Measurements from ENCODE around the gene SNAI1.
"Not testable (repeated sequence)": the region's sequence is repeated elsewhere in the genome, so short reads cannot be mapped to it uniquely, and the experiment has no call there.

The SNAI1 gene

DNA sequence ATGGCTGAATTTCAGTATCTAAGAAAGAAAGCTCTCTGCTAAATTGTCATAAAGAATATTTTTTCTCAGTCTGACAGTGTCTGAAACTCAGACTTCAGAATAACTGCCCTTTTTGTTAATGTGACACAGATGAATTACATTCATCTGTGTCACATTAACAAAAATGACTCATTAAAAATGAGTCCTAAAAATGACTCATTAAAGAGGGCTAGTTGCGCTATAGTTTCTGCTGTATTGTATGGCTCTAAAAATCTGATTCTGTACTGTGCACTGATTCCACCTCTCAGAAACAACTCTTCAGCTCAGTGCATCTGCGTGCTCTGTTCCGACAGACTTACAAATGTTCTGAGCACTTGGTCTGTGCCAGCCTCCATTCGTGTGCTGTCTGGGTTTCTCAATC is 31.6 kb upstream of the SNAI1 start:
- DNase-seq (ENCODE audit: low read depth): no peak
- no peak overlapping the region for H3K4me3 ChIP-seq (ENCODE audit: low read length)
- TF ChIP-seq, protein P1, sequence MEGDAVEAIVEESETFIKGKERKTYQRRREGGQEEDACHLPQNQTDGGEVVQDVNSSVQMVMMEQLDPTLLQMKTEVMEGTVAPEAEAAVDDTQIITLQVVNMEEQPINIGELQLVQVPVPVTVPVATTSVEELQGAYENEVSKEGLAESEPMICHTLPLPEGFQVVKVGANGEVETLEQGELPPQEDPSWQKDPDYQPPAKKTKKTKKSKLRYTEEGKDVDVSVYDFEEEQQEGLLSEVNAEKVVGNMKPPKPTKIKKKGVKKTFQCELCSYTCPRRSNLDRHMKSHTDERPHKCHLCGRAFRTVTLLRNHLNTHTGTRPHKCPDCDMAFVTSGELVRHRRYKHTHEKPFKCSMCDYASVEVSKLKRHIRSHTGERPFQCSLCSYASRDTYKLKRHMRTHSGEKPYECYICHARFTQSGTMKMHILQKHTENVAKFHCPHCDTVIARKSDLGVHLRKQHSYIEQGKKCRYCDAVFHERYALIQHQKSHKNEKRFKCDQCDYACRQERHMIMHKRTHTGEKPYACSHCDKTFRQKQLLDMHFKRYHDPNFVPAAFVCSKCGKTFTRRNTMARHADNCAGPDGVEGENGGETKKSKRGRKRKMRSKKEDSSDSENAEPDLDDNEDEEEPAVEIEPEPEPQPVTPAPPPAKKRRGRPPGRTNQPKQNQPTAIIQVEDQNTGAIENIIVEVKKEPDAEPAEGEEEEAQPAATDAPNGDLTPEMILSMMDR (conservative IDR thresholded peaks at IDR 0.05; ENCODE audit: low read depth, low read length): no peak

DNA sequence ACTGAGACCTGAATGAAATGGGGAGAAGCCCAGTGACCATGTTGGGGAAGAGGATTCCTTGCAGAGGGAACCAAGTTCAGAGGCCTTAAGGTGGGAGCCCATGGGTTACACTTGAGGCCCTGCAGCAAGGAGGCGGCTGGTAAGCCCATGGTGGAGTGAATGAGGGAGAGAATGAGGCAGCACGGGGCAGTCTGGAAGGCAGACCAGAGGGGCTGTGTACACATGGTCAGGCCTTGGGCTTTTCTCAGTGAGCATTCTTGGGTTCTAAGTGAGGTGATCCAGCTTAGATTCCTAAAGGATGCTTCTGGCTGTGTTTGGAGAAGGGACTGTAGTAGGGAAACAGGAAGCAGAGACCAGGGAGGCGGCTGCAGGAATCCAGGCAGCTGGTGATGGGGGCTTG is 27.6 kb upstream of the SNAI1 start:
- H3K4me3 ChIP-seq (ENCODE audit: low read length): no peak overlapping the region
- TF ChIP-seq, protein P1 (conservative IDR thresholded peaks at IDR 0.05; ENCODE audit: low read depth, low read length): no peak
- DNase-seq (ENCODE audit: low read depth): no peak

DNA sequence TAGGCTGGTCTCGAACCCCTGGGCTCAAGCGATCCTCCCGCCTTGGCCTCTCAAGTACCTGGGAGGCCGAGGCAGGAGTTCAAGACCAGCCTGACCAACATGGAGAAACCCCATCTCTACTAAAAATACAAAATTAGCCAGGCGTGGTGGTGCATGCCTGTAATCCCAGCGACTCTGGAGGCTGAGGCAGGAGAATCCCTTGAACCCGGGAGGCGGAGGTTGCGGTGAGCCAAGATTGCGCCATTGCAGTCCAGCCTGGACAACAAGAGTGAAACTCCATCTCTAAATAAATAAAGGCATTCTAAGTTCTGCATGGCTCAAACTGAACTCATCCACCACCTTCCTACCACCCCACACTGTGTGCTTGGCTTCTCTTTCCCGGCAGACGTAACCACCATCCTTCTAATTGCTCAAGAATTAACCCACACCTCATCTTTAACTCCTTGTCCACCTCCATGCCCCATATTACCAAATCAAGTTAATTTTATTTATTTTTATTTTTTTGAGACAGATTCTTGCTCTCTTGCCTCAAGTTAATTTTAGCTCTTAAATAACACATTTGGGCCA is 26.9 kb upstream of the SNAI1 start:
- not testable (repeated sequence) for DNase-seq (ENCODE audit: low read depth); H3K4me3 ChIP-seq (ENCODE audit: low read length)

- TF ChIP-seq, protein P1 (conservative IDR thresholded peaks at IDR 0.05; ENCODE audit: low read depth, low read length): no peak
- no peak overlapping the region for H3K4me3 ChIP-seq (ENCODE audit: low read length)
- DNase-seq (ENCODE audit: low read depth): no peak
Measured at GRCh38 chr20:49956689-49957088, 26.1 kb upstream of the SNAI1 start.

DNA sequence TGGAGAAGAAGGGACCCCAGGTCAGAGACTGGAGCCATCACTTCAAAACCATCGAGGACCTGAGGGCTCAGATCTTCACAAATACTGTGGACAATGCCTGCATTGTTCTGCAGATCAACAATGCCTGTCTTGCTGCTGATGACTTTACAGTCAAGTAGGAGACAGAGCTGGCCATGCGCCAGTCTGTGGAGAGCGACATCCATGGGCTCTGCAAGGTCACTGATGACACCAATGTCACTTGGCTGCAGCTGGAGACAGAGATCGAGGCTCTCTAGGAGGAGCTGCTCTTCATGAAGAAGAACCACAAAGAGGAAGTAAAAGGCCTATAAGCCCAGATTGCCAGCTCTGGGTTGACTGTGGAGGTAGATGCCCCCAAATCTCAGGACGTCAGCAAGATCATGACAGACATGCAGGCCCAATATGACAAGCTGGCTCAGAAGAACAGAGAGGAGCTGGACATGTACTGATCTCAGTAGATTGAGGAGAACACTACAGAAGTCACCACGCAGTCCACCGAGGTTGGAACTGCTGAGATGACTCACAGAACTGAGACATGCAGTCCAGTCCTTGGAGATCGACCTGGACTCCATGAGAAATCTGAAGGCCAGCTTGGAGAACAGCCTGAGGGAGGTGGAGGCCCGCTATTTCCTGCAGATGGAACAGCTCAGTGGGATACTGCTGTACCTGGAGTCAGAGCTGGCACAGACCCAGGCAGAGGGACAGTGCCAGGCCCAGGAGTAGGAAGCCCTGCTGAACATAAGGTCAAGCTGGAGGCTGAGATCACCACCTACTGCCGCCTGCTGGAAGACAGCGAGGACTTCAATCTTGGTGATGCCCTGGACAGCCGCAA is 25.5 kb upstream of the SNAI1 start:
- DNase-seq (ENCODE audit: low read depth); H3K4me3 ChIP-seq (ENCODE audit: low read length): not testable (repeated sequence)

GRCh38 chr20:49961413-49961812 is 21.4 kb upstream of the SNAI1 start:
- DNase-seq (ENCODE audit: low read depth): no peak
- H3K4me3 ChIP-seq (ENCODE audit: low read length): no peak overlapping the region
- TF ChIP-seq, protein P1 (conservative IDR thresholded peaks at IDR 0.05; ENCODE audit: low read depth, low read length): no peak

DNA sequence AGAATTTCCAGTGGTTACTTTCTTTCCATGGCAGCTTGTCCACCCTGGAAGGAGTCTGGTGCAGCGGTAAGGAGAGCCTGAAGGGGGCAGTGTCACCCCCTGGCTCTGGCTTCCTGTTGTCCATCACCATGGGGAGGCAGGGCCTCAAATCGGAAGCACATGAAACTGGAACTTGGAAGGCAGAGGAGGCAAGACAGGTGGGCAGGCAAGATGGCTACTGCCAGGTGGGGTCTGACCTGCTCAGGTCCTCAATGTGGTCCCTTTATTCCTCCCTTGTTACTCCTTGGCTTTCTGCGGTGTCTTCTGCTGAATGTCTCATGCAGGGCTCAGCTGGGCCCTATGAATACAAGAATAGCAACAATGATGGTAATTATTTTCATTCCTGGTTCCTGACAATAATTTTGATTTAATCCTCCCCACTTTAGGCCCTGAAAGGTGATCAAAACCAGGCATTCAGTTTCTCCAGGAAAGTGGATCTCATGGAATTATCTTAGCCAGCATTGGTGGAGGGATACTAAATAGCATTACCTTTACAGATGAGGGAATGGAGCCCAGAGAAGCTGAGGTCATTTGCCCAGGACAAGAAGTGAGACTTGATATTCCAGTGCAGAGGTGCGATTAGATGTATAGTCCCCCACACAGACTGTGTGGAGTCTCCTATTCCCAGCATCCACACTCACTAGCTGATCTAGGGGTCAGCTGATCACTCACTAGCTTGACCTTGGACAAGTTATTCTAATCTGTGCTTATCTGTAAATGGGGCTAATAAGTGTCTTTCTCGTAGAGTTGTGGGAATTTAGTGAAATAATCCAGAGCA is 17.6 kb upstream of the SNAI1 start:
- TF ChIP-seq, protein P1 (conservative IDR thresholded peaks at IDR 0.05; ENCODE audit: low read depth, low read length): peak; percentile 79
- no peak overlapping the region for H3K4me3 ChIP-seq (ENCODE audit: low read length)
- no peak for DNase-seq (ENCODE audit: low read depth)

Measured in retinal pigment epithelial cell (primary cell).